ENCODE measurements around the gene NPDC1.

The NPDC1 gene

GRCh38 chr9:137082925-137083290 is 36.9 kb upstream of the NPDC1 start:
- TF ChIP-seq NFIC (IDR thresholded peaks at IDR 0.05): no peak
- no peak for TF ChIP-seq EP300 (IDR thresholded peaks at IDR 0.05; ENCODE audit: borderline replicate concordance)
- TF ChIP-seq REST (IDR thresholded peaks at IDR 0.05; ENCODE audit: low read depth): no peak
- TF ChIP-seq CEBPB (IDR thresholded peaks at IDR 0.05): no peak
- TF ChIP-seq TAF1 (IDR thresholded peaks at IDR 0.05; ENCODE audit: low read depth): no peak
- TF ChIP-seq TEAD4 (IDR thresholded peaks at IDR 0.05): no peak
- TF ChIP-seq USF1 (IDR thresholded peaks at IDR 0.05): no peak
- no peak for TF ChIP-seq EGR1 (IDR thresholded peaks at IDR 0.05)
- TF ChIP-seq RAD21 (IDR thresholded peaks at IDR 0.05; ENCODE audit: low read depth): no peak

GRCh38 chr9:137082222-137082924 is 36.4 kb upstream of the NPDC1 start:
- no peak for TF ChIP-seq ZBTB7A (IDR thresholded peaks at IDR 0.05; ENCODE audit: low read depth)
- no peak for TF ChIP-seq TAF1 (IDR thresholded peaks at IDR 0.05; ENCODE audit: low read depth)
- no peak for TF ChIP-seq FOXM1 (IDR thresholded peaks at IDR 0.05; ENCODE audit: borderline replicate concordance, low read depth)
- TF ChIP-seq CEBPB (IDR thresholded peaks at IDR 0.05): no peak
- TF ChIP-seq CREB1 (IDR thresholded peaks at IDR 0.05; ENCODE audit: low read depth): no peak
- TF ChIP-seq TEAD4 (IDR thresholded peaks at IDR 0.05): no peak
- TF ChIP-seq TCF12 (IDR thresholded peaks at IDR 0.05; ENCODE audit: low read depth): no peak
- no peak for TF ChIP-seq REST (IDR thresholded peaks at IDR 0.05; ENCODE audit: low read depth)

GRCh38 chr9:137080260-137081122 is 34.5 kb upstream of the NPDC1 start:
- TF ChIP-seq CEBPB (IDR thresholded peaks at IDR 0.05): no peak
- no peak for TF ChIP-seq NFIC (IDR thresholded peaks at IDR 0.05)
- TF ChIP-seq CREB1 (IDR thresholded peaks at IDR 0.05; ENCODE audit: low read depth): no peak
- no peak for TF ChIP-seq USF1 (IDR thresholded peaks at IDR 0.05)
- TF ChIP-seq REST (IDR thresholded peaks at IDR 0.05; ENCODE audit: low read depth): no peak
- TF ChIP-seq TEAD4 (IDR thresholded peaks at IDR 0.05): no peak
- no peak for TF ChIP-seq TAF1 (IDR thresholded peaks at IDR 0.05; ENCODE audit: low read depth)
- TF ChIP-seq ZBTB7A (IDR thresholded peaks at IDR 0.05; ENCODE audit: low read depth): no peak
- no peak for TF ChIP-seq MAX (IDR thresholded peaks at IDR 0.05)
- TF ChIP-seq RAD21 (IDR thresholded peaks at IDR 0.05; ENCODE audit: low read depth): no peak
- no peak for TF ChIP-seq EGR1 (IDR thresholded peaks at IDR 0.05)
- no peak for TF ChIP-seq TCF12 (IDR thresholded peaks at IDR 0.05; ENCODE audit: low read depth)
- TF ChIP-seq FOXM1 (IDR thresholded peaks at IDR 0.05; ENCODE audit: borderline replicate concordance, low read depth): no peak
- no peak for TF ChIP-seq YY1 (IDR thresholded peaks at IDR 0.05; ENCODE audit: low read depth)
- TF ChIP-seq EP300 (IDR thresholded peaks at IDR 0.05; ENCODE audit: borderline replicate concordance): no peak

- TF ChIP-seq MAX (IDR thresholded peaks at IDR 0.05) (no peak), CREB1 (IDR thresholded peaks at IDR 0.05; ENCODE audit: low read depth) (no peak), YY1 (IDR thresholded peaks at IDR 0.05; ENCODE audit: low read depth) (no peak), TCF12 (IDR thresholded peaks at IDR 0.05; ENCODE audit: low read depth) (no peak), USF1 (IDR thresholded peaks at IDR 0.05) (no peak), ZBTB7A (IDR thresholded peaks at IDR 0.05; ENCODE audit: low read depth) (no peak), EGR1 (IDR thresholded peaks at IDR 0.05) (no peak), FOXM1 (IDR thresholded peaks at IDR 0.05; ENCODE audit: borderline replicate concordance, low read depth) (no peak), TAF1 (IDR thresholded peaks at IDR 0.05; ENCODE audit: low read depth) (no peak), TEAD4 (IDR thresholded peaks at IDR 0.05) (no peak), EP300 (IDR thresholded peaks at IDR 0.05; ENCODE audit: borderline replicate concordance) (no peak), REST (IDR thresholded peaks at IDR 0.05; ENCODE audit: low read depth) (no peak), CEBPB (IDR thresholded peaks at IDR 0.05) (no peak), RAD21 (IDR thresholded peaks at IDR 0.05; ENCODE audit: low read depth) (no peak), NFIC (IDR thresholded peaks at IDR 0.05) (no peak)
Measured at GRCh38 chr9:137079401-137079787, 33.4 kb upstream of the NPDC1 start.

Measured in Ishikawa (cell line).